ENCODE data around the gene SLC2A9. TPM values are rescaled to one million over a fixed set of nuclear protein-coding genes. Genes with fewer than 3 reads are reported as not detected.
"Not testable (repeated sequence)": the region's sequence is repeated elsewhere in the genome, so short reads cannot be mapped to it uniquely, and the experiment has no call there.

Gene SLC2A9
- polyA plus RNA-seq, 2 of the 4 experiments (the other 2 are of a cell fraction): 0.62 to 0.70 TPM

- TF ChIP-seq PBX3 (IDR thresholded peaks at IDR 0.05) (no peak), RCOR1 (IDR thresholded peaks at IDR 0.05; ENCODE audit: low read depth, low read length) (no peak)
These were observed 36.7 kb downstream of the SLC2A9 start (continued) for GRCh38 chr4:9984621-9985020.

- no peak overlapping the region for H3K4me3 ChIP-seq
- H3K27ac ChIP-seq: no peak overlapping the region
- DNase-seq (ENCODE audit: low read depth in 1 of 2, low spot score in 1 of 2): no peak
- ChIA-PET POLR2A (no interaction called here), CTCF (no interaction called here)
- H3K9me3 ChIP-seq: no peaks in the 10 kb centered on the region
- WGBS (ENCODE audit: missing lambda C conversion rate): 29% methylated on average over 4 of the region's 6 CpGs
- no peaks in the 10 kb centered on the region for H3K4me1 ChIP-seq
- no peak for FAIRE-seq
- TF ChIP-seq SMC3 (IDR thresholded peaks at IDR 0.05): no peak
- no peak for TF ChIP-seq REST (IDR thresholded peaks at IDR 0.05)
- no peak overlapping the region for H3K4me2 ChIP-seq
- no peak for ATAC-seq
These were observed 38.1 kb downstream of the SLC2A9 start for GRCh38 chr4:9983211-9983610.

- POLR2A ChIA-PET; H3K27ac ChIP-seq; H3K4me3 ChIP-seq; DNase-seq (ENCODE audit: low read depth in 1 of 2, low spot score in 1 of 2); H3K4me1 ChIP-seq; H3K4me2 ChIP-seq; H3K9me3 ChIP-seq; ATAC-seq; FAIRE-seq; CTCF ChIA-PET: not testable (repeated sequence)
- 52% methylated on average over 14 of the region's 14 CpGs for WGBS (ENCODE audit: missing lambda C conversion rate)
These were observed 39.4 kb downstream of the SLC2A9 start for GRCh38 chr4:9981899-9982298.

GRCh38 chr4:9980898-9981297 is 40.4 kb downstream of the SLC2A9 start:
- 83% methylated on average over 5 of the region's 5 CpGs for WGBS (ENCODE audit: missing lambda C conversion rate)
- ATAC-seq (no peak), DNase-seq (ENCODE audit: low read depth in 1 of 2, low spot score in 1 of 2) (no peak), FAIRE-seq (no peak)
- TF ChIP-seq MAFK (IDR thresholded peaks at IDR 0.05; ENCODE audit: partially characterized antibody): no peak
- TF ChIP-seq SMC3 (IDR thresholded peaks at IDR 0.05): no peak
- no peak for TF ChIP-seq HDAC2 (IDR thresholded peaks at IDR 0.05)
- TF ChIP-seq SREBF2 (IDR thresholded peaks at IDR 0.05): no peak
- no peak for TF ChIP-seq EHMT2 (IDR thresholded peaks at IDR 0.05; ENCODE audit: low read depth)
- TF ChIP-seq TFCP2L1 (CRISPR knock-in tag; IDR thresholded peaks at IDR 0.05): no peak
- no peak for TF ChIP-seq HOXB5 (CRISPR knock-in tag; IDR thresholded peaks at IDR 0.05)
- TF ChIP-seq HEYL (CRISPR knock-in tag; IDR thresholded peaks at IDR 0.05): no peak
- no peak for TF ChIP-seq CBX2 (IDR thresholded peaks at IDR 0.05; ENCODE audit: borderline replicate concordance, low read depth)
- TF ChIP-seq REST (IDR thresholded peaks at IDR 0.05): no peak
- no peak for TF ChIP-seq HMGXB4 (CRISPR knock-in tag; IDR thresholded peaks at IDR 0.05; ENCODE audit: borderline replicate concordance)
- TF ChIP-seq HOXA7 (CRISPR knock-in tag; IDR thresholded peaks at IDR 0.05): no peak
- ChIA-PET CTCF (no interaction called here), POLR2A (no interaction called here)
- Histone ChIP-seq H3K4me2 (no peak overlapping the region), H3K4me3 (no peak overlapping the region), H3K4me1 (no peaks in the 10 kb centered on the region), H3K27ac (no peak overlapping the region), H3K9me3 (no peaks in the 10 kb centered on the region)

Data from A549 (cell line).